ENCODE data around the gene TMEM123. TPM values are rescaled to one million over a fixed set of nuclear protein-coding genes. Genes with fewer than 3 reads are reported as not detected.
"Not testable (repeated sequence)": the region's sequence is repeated elsewhere in the genome, so short reads cannot be mapped to it uniquely, and the experiment has no call there.

The TMEM123 gene
- total RNA-seq, 1 donor from 2014 or later = 178 TPM

GRCh38 chr11:102396708-102397563 lies 55.6 kb downstream of the TMEM123 start:
- no peak for DNase-seq (ENCODE audit: low read depth, low spot score)

GRCh38 chr11:102395720-102396393 lies 56.7 kb downstream of the TMEM123 start:
- DNase-seq (ENCODE audit: low read depth, low spot score) = no peak

DNA sequence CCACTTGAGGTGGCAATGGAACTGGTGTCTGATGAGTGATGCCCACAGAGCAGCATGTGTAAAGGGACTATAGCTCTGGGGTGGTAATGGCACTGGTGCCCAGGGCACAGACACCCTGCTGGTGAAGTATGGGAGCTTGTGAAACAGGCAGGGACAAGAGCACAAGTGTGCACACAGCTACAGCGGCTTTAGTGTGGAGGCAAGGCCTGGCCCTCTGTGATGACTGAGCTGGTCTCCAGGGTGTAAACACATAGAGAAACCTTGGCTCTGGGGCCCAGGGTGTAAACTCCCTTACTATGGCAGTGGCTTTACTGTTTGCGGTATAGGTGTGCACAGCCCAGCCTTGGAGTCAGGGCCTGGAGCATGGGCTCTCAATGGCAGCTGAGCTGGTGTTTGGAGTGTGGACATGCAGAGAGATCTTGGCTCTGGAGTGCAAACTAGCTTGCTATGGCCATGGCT lies 59.3 kb downstream of the TMEM123 start:
- DNase-seq (ENCODE audit: low read depth, low spot score) = no peak

- no peak for DNase-seq (ENCODE audit: low read depth, low spot score)
Measured at GRCh38 chr11:102391549-102392237, 60.9 kb downstream of the TMEM123 start.

GRCh38 chr11:102390667-102391465 lies 61.7 kb downstream of the TMEM123 start:
- DNase-seq (ENCODE audit: low read depth, low spot score) = no peak

- no peak for DNase-seq (ENCODE audit: low read depth, low spot score)
Measured at GRCh38 chr11:102389253-102389652, 63.3 kb downstream of the TMEM123 start.

DNA sequence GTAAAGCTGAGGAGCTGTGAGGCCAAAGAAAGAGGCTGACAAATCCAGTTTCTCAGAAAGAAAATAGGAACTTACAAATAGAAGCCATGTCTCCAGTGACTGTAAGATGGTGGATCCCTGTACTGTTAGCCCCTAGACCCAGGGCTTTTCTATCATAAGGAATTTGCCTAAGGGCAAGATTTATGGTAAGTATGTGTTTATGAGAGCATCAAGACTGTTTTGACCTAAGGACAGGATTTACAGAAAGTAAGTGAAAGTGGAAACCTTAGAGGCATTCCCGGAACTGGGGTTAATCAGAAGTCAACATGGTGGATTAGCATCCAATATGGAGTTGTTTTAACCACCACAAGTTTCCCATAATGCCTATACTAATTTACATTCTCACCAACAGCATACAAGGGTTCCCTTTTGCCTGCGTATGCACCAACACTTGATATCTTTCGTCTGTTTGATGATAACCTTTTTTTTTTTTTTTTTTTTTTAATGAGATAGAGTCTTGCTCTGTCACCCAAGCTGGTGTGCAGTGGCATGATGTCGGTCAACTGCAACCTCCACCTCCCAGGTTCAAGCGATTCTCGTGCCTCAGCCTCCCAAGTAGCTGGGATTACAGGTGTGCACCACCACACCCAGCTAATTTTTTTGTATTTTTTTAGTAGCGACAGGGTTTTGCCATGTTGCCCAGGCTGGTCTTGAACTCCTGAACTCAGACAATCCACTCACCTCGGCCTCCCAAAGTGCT lies 65.4 kb downstream of the TMEM123 start:
- no peak for DNase-seq (ENCODE audit: low read depth, low spot score)

DNA sequence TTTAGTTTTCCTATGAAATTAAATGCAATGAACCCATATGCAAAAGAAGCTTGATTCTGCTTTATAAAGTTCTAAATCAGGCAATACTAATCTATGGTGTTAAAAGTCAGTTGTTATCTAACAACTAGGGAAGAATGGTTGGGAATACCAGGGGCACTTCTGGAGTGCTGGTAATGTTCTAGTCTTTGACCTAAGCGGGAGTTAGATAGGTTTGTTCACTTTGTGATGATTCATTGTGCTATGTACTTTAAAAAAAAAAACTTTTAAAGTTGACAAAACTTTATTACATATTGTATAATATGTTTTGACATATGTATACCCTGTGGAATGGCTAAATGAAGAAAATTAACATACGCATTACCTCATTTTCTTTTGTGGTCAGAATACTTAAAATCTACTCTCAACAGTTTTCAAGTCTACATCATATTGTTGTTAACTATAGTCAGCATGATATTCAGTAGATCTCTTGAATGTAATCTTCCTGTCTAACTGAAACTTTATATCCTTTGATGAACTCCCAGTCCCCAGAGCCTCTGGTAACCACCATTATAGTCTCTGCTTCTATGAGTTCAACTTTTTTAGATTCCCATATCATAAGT lies 66.3 kb downstream of the TMEM123 start:
- DNase-seq (ENCODE audit: low read depth, low spot score) = no peak

DNA sequence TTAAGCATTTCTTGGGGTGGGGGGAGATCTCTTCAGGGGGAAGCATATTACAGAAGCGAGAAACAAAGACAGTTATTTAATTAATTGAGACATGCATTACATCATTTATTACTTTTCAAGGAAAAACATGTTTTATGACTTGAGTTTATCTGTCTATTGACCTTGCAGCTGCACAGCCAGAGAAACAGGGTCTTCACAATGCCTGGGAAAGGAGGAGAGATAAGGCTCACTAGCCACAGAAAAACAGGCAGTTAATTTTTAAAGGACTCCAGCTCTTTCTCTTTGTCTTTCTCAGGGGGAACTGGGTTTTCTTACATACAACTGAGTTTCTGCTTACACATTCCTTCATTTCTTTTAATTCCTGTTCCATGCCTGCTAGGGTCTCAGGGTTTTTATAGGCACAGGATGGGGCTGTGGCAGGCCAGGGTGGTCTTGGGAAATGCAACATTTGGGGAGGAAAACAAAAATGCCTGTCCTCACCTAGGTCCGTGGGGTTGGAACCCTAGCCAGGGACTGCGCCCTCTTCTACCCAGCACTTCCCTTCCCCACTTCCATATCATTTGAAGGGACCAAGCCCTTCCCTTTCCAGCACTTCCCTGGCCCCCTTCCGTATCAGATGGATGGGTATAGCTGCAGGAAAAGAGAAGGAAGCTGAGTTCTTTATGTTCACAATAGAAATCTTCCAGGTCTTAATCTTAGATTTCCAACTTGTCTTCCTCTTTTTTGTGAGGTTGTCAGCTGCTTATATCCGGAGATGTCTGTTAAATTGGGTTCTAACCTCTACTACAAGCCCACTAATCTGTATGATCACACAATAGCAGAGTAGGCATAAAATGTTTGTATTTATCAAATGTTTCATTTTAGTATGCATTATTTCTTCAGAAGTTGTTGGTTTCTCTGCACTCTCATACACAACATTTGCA lies 67.2 kb downstream of the TMEM123 start:
- DNase-seq (ENCODE audit: low read depth, low spot score) = no peak

- DNase-seq (ENCODE audit: low read depth, low spot score) = no peak
Measured at GRCh38 chr11:102384419-102385079, 68.0 kb downstream of the TMEM123 start.

GRCh38 chr11:102383839-102384238 lies 68.7 kb downstream of the TMEM123 start:
- no peak for DNase-seq (ENCODE audit: low read depth, low spot score)

GRCh38 chr11:102382384-102382783 lies 70.2 kb downstream of the TMEM123 start:
- DNase-seq (ENCODE audit: low read depth, low spot score) = no peak

- no peak for DNase-seq (ENCODE audit: low read depth, low spot score)
Measured at GRCh38 chr11:102378818-102379217, 73.7 kb downstream of the TMEM123 start.

GRCh38 chr11:102377891-102378290 lies 74.7 kb downstream of the TMEM123 start:
- DNase-seq (ENCODE audit: low read depth, low spot score) = no peak

DNA sequence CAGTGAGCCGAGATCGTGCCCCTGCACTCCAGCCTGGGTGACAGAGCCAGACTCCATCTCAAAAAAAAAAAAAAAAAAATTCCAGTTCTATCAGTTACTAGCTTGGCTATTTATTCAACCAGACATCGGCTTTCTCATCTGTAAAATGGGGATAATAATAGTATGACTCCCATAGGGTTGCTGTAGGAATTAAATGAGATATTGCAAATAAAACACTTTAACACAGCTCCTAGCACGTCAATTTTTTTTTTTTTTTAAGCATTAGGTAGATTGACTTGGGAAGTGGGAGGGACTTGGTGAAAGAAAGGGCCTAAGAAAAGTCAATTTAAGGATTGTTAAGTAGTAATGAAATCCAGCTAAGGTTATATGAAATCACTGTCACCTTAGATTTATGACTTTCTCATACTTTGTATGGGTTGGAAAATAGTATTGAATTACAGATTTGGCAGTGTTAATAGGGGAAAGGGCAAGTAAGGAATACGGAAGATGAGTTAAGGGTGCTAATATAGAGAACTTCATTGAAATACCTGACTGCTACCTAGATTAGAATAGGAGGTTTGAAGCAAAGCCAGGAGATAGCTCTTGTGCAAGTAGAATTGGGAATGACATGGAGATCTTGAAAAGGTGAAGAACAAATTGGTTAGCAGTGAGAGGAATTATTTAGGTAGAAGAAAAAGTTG lies 76.7 kb downstream of the TMEM123 start:
- DNase-seq (ENCODE audit: low read depth, low spot score) = no peak

GRCh38 chr11:102374633-102375424 lies 77.7 kb downstream of the TMEM123 start:
- not testable (repeated sequence) for DNase-seq (ENCODE audit: low read depth, low spot score)

GRCh38 chr11:102368472-102368871 lies 84.1 kb downstream of the TMEM123 start:
- DNase-seq (ENCODE audit: low read depth, low spot score) = no peak

All from pulmonary artery endothelial cell (primary cell).